Smooth muscle cell (in vitro differentiated cells): Measurements from ENCODE around the gene PRKCA. TPM values are rescaled to one million over a fixed set of nuclear protein-coding genes. Genes with fewer than 3 reads are reported as not detected.
"Not testable (repeated sequence)": the region's sequence is repeated elsewhere in the genome, so short reads cannot be mapped to it uniquely, and the experiment has no call there.

Source experiments
- DNase-seq: peaks from one replicate; lab custom pipeline; 2025; ENCODE audit not compliant: unreplicated experiment; lab: John Stamatoyannopoulos, UW
- H2AFZ ChIP-seq: fragments of 200-600 bp; sonication (generic); 2 replicates; pipeline ENCODE4 v1.6.0; 2016; ENCODE audit warnings: antibody characterized with exemption, low read depth, mild to moderate bottlenecking
- H3F3A ChIP-seq: fragments of 200-600 bp; sonication (generic); 2 replicates; pipeline ENCODE4 v1.6.0; 2017; ENCODE audit warnings: antibody characterized with exemption, low read depth
- H3K27ac ChIP-seq: fragments of 200-600 bp; sonication (generic); 2 replicates; pipeline ENCODE4 v1.5.1; 2016; ENCODE audit warnings: low read depth, mild to moderate bottlenecking
- H3K27me3 ChIP-seq: fragments of 200-600 bp; sonication (generic); 2 replicates; pipeline ENCODE4 v1.6.1; 2016; ENCODE audit warnings: low read depth, mild to moderate bottlenecking
- H3K36me3 ChIP-seq: fragments of 200-600 bp; sonication (generic); 2 replicates; pipeline ENCODE4 v1.5.1; 2016; ENCODE audit warnings: low read depth
- H3K4me1 ChIP-seq: fragments of 200-600 bp; sonication (generic); 2 replicates; pipeline ENCODE4 v1.5.1; 2016; ENCODE audit warnings: low read depth
- H3K4me2 ChIP-seq: fragments of 200-600 bp; sonication (generic); 2 replicates; pipeline ENCODE4 v1.6.0; 2016; ENCODE audit warnings: mild to moderate bottlenecking
- H3K4me3 ChIP-seq: fragments of 200-600 bp; sonication (generic); 2 replicates; pipeline ENCODE4 v1.5.1; 2016; ENCODE audit warnings: mild to moderate bottlenecking
- H3K79me2 ChIP-seq: fragments of 200-600 bp; sonication (generic); 2 replicates; pipeline ENCODE4 v1.6.0; 2016; ENCODE audit warnings: low read depth, mild to moderate bottlenecking
- H3K9ac ChIP-seq: fragments of 200-600 bp; sonication (generic); 2 replicates; pipeline ENCODE4 v1.6.0; 2016; ENCODE audit warnings: low read depth
- H3K9me3 ChIP-seq: fragments of 200-600 bp; sonication (generic); replicated peaks from 2 replicates; pipeline ENCODE4 v1.5.1; 2016; ENCODE audit warnings: low read depth
- H4K20me1 ChIP-seq: fragments of 200-600 bp; sonication (generic); 2 replicates; pipeline ENCODE4 v1.6.0; 2016; ENCODE audit warnings: low read depth
- whole genome bisulfite sequencing: methylation state at CpG from one replicate; pipeline ENCODE4 v1.1.7; 2016; ENCODE audit warnings: low lambda C conversion rate; 5-methylcytosine and 5-hydroxymethylcytosine counted together
- polyA plus RNA-seq: library from polyadenylated mRNA; unstranded; fragments of >200 nt; fragmentation: Nextera tagmentation; extraction: Ambion mirVana; gene quantifications from 2 replicates; pipeline ENCODE4 v1.2.1, GENCODE V29; 2016
- total RNA-seq: library from RNA; depleted of rRNA; stranded (reverse); fragments of >200 nt; gene quantifications from 2 replicates; pipeline ENCODE4 v1.2.3, GENCODE V29; 2014
- TF ChIP-seq, protein P1 (sequence below): fragments of 200-600 bp; sonication (generic); IDR thresholded peaks from 2 replicates; pipeline ENCODE4 v1.5.1; 2017; ENCODE audit warnings: borderline replicate concordance, mild to moderate bottlenecking, antibody characterized with exemption; ENCODE audit not compliant: insufficient read depth, poor library complexity, severe bottlenecking

Gene PRKCA
- total and polyA plus RNA-seq, 2 experiments from 2014 or later = 0.78 to 7.1 TPM

DNA sequence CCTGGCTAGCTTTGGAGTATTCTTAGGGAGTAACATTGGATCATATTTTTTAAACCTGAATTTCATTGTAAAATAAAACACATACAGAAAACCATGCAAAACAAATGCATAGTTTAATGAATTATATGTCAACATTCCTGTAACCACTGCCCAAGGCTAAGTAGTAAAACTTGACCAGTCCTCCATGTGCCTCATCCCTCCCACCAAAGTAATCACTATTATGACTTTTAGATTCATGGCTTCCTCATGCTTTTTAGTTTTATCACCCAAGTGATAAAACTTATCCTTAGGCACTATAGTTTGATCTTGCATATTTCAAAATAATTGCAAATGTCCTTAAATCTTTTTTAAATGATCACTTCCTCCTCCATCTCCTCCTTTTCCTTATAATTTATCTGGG is 20.4 kb downstream of the PRKCA start:
- no peaks in the 10 kb centered on the region for H3K9me3 ChIP-seq
- H3K4me1 ChIP-seq = no peaks in the 10 kb centered on the region
- TF ChIP-seq, protein P1, sequence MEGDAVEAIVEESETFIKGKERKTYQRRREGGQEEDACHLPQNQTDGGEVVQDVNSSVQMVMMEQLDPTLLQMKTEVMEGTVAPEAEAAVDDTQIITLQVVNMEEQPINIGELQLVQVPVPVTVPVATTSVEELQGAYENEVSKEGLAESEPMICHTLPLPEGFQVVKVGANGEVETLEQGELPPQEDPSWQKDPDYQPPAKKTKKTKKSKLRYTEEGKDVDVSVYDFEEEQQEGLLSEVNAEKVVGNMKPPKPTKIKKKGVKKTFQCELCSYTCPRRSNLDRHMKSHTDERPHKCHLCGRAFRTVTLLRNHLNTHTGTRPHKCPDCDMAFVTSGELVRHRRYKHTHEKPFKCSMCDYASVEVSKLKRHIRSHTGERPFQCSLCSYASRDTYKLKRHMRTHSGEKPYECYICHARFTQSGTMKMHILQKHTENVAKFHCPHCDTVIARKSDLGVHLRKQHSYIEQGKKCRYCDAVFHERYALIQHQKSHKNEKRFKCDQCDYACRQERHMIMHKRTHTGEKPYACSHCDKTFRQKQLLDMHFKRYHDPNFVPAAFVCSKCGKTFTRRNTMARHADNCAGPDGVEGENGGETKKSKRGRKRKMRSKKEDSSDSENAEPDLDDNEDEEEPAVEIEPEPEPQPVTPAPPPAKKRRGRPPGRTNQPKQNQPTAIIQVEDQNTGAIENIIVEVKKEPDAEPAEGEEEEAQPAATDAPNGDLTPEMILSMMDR = no peak
- no peaks in the 10 kb centered on the region for H4K20me1 ChIP-seq
- H3K9ac ChIP-seq = no peak overlapping the region
- no peaks in the 10 kb centered on the region for H3F3A ChIP-seq
- peaks cover 9% of the 10 kb centered on the region for H3K36me3 ChIP-seq
- no peak overlapping the region for H3K27ac ChIP-seq
- no peak overlapping the region for H3K4me2 ChIP-seq
- no peak overlapping the region for H3K4me3 ChIP-seq
- no peak for DNase-seq
- H3K27me3 ChIP-seq = no peaks in the 10 kb centered on the region
- H2AFZ ChIP-seq = no peak overlapping the region
- no peaks in the 10 kb centered on the region for H3K79me2 ChIP-seq

DNA sequence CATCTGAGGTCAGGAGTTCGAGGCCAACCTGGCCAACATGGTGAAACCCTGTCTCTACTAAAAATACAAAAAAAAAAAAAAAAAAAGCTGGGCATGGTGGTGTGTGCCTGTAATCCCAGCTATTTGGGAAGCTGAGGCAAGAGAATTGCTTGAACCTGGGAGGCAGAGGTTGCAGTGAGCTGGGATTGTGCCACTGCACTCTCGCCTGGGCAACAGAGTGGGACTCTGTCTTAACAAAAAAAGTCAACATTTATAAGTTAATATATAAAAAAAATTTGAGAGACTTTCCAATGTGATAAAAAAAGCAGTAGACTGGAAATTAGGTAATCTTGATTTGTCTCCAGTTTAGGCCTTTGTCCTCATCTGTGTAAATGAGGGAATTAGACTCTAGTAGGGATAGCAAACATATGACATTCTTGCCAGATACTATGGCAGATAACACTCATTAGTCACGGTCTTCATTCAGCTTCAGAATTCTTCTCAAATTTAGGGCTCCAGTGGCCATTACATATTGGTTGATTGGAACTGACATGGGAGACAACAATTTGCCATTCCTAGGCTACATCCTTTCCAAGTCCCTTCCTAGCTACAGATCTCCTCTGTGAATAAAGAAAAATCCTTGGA is 22.1 kb downstream of the PRKCA start:
- not testable (repeated sequence) for H3K9me3 ChIP-seq, H2AFZ ChIP-seq, H3K27ac ChIP-seq, H4K20me1 ChIP-seq, H3K36me3 ChIP-seq, H3F3A ChIP-seq, H3K27me3 ChIP-seq, H3K4me2 ChIP-seq, H3K4me1 ChIP-seq, DNase-seq, H3K4me3 ChIP-seq, H3K9ac ChIP-seq, H3K79me2 ChIP-seq
- 87% methylated on average over 3 of the region's 3 CpGs for WGBS

DNA sequence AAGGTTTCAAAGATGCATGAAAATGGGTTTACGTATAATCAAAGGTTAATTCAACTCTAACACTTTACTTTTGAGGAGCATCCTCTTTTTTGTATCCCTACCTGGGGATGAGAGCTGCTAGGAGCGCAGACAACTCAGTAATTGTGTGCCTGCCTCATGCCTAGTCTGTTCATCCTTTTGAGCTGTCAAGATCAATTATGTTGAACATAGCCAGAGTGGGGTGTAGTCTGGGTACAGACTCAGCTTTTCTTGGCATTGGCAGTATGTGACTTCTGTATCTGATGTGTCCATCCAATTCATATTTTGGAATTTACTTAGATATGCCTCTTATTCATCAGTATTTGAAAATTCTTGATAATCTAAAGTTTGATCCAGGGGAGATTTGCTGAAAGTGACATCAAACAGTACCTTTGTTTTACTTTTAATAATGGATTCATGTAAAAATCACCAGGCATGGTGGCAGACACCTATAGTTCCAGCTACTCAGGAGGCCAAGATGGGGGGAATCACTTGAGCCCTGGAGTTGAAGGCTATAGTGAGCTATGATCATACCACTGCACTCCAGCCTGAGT is 24.1 kb downstream of the PRKCA start:
- Histone ChIP-seq H2AFZ (no peak overlapping the region), H3K4me2 (no peak overlapping the region), H3K36me3 (peaks cover 3% of the 10 kb centered on the region), H3K4me1 (no peaks in the 10 kb centered on the region), H3K9ac (no peak overlapping the region), H3K27me3 (no peaks in the 10 kb centered on the region), H3K27ac (no peak overlapping the region), H3K9me3 (no peaks in the 10 kb centered on the region), H3K4me3 (no peak overlapping the region), H3K79me2 (no peaks in the 10 kb centered on the region), H4K20me1 (no peaks in the 10 kb centered on the region), H3F3A (peaks cover 4% of the 10 kb centered on the region)
- TF ChIP-seq, protein P1 = no peak
- no peak for DNase-seq
- WGBS = 100% methylated on average over 2 of the region's 2 CpGs

DNA sequence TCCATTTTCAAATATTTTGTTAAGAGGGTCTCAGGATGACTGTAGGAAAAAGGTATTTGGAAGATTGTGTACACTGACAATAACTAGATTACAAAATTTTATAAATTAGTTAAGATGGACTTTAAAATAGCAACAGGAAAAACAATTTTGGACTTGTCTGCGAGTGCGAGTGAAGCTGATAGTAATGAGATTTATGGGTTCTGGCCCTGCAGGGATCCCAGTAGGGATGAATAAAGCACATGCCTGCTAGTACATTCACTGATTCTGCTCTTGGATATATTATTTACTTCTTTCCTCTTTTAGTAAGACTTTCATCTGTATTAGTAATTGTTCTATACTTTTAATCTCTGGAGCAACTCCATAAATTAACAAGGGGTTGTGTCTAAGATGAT is 28.2 kb downstream of the PRKCA start:
- Histone ChIP-seq H3K4me2 (peak overlapping the region; percentile 37), H3K79me2 (no peaks in the 10 kb centered on the region), H3K9ac (no peak overlapping the region), H3K27ac (no peak overlapping the region), H3K4me1 (no peaks in the 10 kb centered on the region), H3K36me3 (no peaks in the 10 kb centered on the region), H3K9me3 (no peaks in the 10 kb centered on the region), H4K20me1 (no peaks in the 10 kb centered on the region), H3K27me3 (no peaks in the 10 kb centered on the region), H3K4me3 (no peak overlapping the region), H2AFZ (no peak overlapping the region), H3F3A (peaks cover 4% of the 10 kb centered on the region)
- WGBS = 44% methylated on average over 2 of the region's 2 CpGs
- TF ChIP-seq, protein P1 = no peak
- no peak for DNase-seq
